Stimulated activated CD4-positive, alpha-beta T cell treated with anti-CD3 and anti-CD28 coated beads, Interleukin-2, amount 100 ng/mL, for 24 hours (primary cell): ENCODE results near the gene ZXDA.
A peak's percentile ranks its signal among the peaks of the same experiment; 100 is the strongest.

Experiments
- DNase-seq, 2 donors: peaks; one replicate each; pipeline ENCODE4 v3.0.0-alpha.2; 2020

The ZXDA gene

GRCh38 chrX:57910287-57910912, at the start of gene ZXDA:
TSS of gene ZXDA (minus strand) at chrX:57910458. CDS start at chrX:57910420, 38 bp downstream.
- peak in 1 of 2 donors; percentile 1 for DNase-seq

- no peak for DNase-seq
Measured at GRCh38 chrX:57952320-57952678, 42.0 kb upstream of the ZXDA start.

- DNase-seq: no peak
Measured at GRCh38 chrX:57951666-57952319, 41.5 kb upstream of the ZXDA start.

- no peak for DNase-seq
Measured at GRCh38 chrX:57933321-57933720, 23.1 kb upstream of the ZXDA start.

GRCh38 chrX:57932266-57932665, 22.0 kb upstream of the ZXDA start:
- no peak for DNase-seq

- DNase-seq: no peak
Measured at GRCh38 chrX:57930051-57930450, 19.8 kb upstream of the ZXDA start.

- no peak for DNase-seq
Measured at GRCh38 chrX:57929373-57929772, 19.1 kb upstream of the ZXDA start.

- no peak for DNase-seq
Measured at GRCh38 chrX:57925806-57926205, 15.5 kb upstream of the ZXDA start.

GRCh38 chrX:57918750-57919436, 8.6 kb upstream of the ZXDA start:
- peak; percentile 2 to 23 for DNase-seq

GRCh38 chrX:57915680-57916079, 5.4 kb upstream of the ZXDA start:
- DNase-seq: no peak

GRCh38 chrX:57909595-57910286, 517 bp downstream of the ZXDA start:
- peak; percentile 16 to 18 for DNase-seq

GRCh38 chrX:57908972-57909594, 1.2 kb downstream of the ZXDA start:
- DNase-seq: peak in 1 of 2 donors; percentile 1

- no peak for DNase-seq
Measured at GRCh38 chrX:57906790-57907189, 3.5 kb downstream of the ZXDA start.

- no peak for DNase-seq
Measured at GRCh38 chrX:57905141-57905540, 5.1 kb downstream of the ZXDA start.

- no peak for DNase-seq
Measured at GRCh38 chrX:57904176-57904880, 5.9 kb downstream of the ZXDA start.

- DNase-seq: no peak
Measured at GRCh38 chrX:57902633-57903032, 7.6 kb downstream of the ZXDA start.

GRCh38 chrX:57901466-57901865, 8.8 kb downstream of the ZXDA start:
- no peak for DNase-seq

GRCh38 chrX:57900975-57901374, 9.3 kb downstream of the ZXDA start:
- no peak for DNase-seq

GRCh38 chrX:57899906-57900305, 10.4 kb downstream of the ZXDA start:
- no peak for DNase-seq

- DNase-seq: no peak
Measured at GRCh38 chrX:57899064-57899463, 11.2 kb downstream of the ZXDA start.

- no peak for DNase-seq
Measured at GRCh38 chrX:57871463-57871862, 38.8 kb downstream of the ZXDA start.
